ENCODE data around the gene ULK3.

ULK3 gene, protein sequence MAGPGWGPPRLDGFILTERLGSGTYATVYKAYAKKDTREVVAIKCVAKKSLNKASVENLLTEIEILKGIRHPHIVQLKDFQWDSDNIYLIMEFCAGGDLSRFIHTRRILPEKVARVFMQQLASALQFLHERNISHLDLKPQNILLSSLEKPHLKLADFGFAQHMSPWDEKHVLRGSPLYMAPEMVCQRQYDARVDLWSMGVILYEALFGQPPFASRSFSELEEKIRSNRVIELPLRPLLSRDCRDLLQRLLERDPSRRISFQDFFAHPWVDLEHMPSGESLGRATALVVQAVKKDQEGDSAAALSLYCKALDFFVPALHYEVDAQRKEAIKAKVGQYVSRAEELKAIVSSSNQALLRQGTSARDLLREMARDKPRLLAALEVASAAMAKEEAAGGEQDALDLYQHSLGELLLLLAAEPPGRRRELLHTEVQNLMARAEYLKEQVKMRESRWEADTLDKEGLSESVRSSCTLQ

DNA sequence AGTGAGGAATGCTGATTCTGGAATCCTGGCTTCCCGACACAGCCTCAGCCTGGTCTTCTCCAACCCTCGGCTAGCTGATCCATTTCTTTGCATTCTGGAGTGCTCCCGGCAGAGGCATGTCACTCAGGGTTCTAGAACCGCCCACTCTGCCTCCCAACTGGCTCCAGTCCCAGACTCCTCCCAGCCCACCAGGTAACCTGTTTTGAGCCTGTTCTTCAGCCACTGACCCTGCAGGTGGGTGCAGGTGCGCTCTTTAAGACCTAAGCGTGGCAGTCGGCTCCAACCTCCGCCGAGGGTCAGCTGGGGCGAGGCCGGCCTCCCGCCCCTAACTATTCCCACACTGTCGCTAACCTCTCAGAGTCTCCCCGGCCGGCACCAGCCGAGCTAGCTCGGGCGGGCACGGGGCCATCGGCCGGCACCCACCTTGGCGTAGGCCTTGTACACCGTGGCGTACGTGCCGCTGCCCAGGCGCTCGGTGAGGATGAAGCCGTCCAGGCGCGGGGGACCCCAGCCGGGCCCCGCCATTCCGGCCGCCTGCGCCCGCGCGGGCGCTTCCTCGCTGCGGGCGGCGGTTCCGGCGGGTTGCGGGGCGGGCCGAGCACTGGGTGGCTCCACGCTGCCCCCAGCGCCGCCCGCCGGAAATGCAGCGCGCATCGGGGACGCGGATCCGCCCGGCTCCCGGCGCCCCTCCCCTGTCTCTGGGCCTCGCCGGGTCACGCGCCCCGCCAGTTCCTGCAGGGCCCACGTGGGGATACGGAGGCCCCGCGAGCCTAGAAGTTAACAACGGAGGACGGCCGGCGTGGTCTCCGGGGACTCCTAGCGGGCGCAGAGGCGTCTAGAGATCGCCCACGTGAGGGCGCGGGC is at the start of gene ULK3:
Gene ULK3 (minus strand): TSS at position 576 of the 864 bp plus-strand sequence. CDS start 51 bp downstream, at position 525.
- H3K36me3 ChIP-seq (ENCODE audit: control insufficient read depth in 2 of 2, insufficient read depth in 1 of 2, low read length in 2 of 2): peaks cover under 1 to 54% of the 10 kb centered on the region in 2 experiments; a peak in 2 of 3 replicates
- H3K9me3 ChIP-seq (ENCODE audit: control insufficient read depth, insufficient read depth, low read depth, low read length): no peaks in the 10 kb centered on the region
- ChIA-PET CTCF (interaction anchor here (0.6 to 4.5 kb wide), 16 partner anchors 10 to 207 kb away, joined by 3 to 29 read pairs (median 4); no protein-coding TSS in a partner anchor), POLR2A (interaction anchor here (0.5 to 2.3 kb wide), 12 partner anchors 10 to 896 kb away, joined by 3 to 12 read pairs (median 4); partner anchors contain the start of genes CSK, FAM219B and MPI)
- H3K27ac ChIP-seq (ENCODE audit: extremely low read depth, low read depth, low read length): peak within 1 kb of the TSS; percentile 86
- peak within 1 kb of the TSS; percentile 88 for H3K4me3 ChIP-seq (ENCODE audit: low read depth, low read length)
- H3K4me1 ChIP-seq (ENCODE audit: control insufficient read depth, insufficient read depth, low read length): peaks cover 10% of the 10 kb centered on the region
- TF ChIP-seq, protein P1, sequence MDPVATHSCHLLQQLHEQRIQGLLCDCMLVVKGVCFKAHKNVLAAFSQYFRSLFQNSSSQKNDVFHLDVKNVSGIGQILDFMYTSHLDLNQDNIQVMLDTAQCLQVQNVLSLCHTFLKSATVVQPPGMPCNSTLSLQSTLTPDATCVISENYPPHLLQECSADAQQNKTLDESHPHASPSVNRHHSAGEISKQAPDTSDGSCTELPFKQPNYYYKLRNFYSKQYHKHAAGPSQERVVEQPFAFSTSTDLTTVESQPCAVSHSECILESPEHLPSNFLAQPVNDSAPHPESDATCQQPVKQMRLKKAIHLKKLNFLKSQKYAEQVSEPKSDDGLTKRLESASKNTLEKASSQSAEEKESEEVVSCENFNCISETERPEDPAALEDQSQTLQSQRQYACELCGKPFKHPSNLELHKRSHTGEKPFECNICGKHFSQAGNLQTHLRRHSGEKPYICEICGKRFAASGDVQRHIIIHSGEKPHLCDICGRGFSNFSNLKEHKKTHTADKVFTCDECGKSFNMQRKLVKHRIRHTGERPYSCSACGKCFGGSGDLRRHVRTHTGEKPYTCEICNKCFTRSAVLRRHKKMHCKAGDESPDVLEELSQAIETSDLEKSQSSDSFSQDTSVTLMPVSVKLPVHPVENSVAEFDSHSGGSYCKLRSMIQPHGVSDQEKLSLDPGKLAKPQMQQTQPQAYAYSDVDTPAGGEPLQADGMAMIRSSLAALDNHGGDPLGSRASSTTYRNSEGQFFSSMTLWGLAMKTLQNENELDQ (tag by site-specific recombination; IDR thresholded peaks at IDR 0.05; ENCODE audit: low read depth): no peak
- TF ChIP-seq ZNF530 (tag by site-specific recombination; IDR thresholded peaks at IDR 0.05; ENCODE audit: low read depth): no peak
- 0 out of 2 replicates have a peak, but pooled peaks have one; percentile 36 for TF ChIP-seq ZSCAN16 (tag by site-specific recombination; IDR thresholded peaks at IDR 0.05)
- peak; percentile 37; the same call in 1 of the 2 replicates for TF ChIP-seq ZBTB48 (tag by site-specific recombination; IDR thresholded peaks at IDR 0.05)
- TF ChIP-seq ZNF211 (tag by site-specific recombination; IDR thresholded peaks at IDR 0.05; ENCODE audit: low read depth): no peak
- TF ChIP-seq ZNF146 (tag by site-specific recombination; IDR thresholded peaks at IDR 0.05): no peak
- TF ChIP-seq ZNF529 (tag by site-specific recombination; IDR thresholded peaks at IDR 0.05; ENCODE audit: insufficient replicate concordance): no peak
- TF ChIP-seq MYNN (tag by site-specific recombination; IDR thresholded peaks at IDR 0.05; ENCODE audit: borderline replicate concordance): no peak
- no peak for TF ChIP-seq ZNF473 (tag by site-specific recombination; IDR thresholded peaks at IDR 0.05)
- TF ChIP-seq SCRT2 (tag by site-specific recombination; IDR thresholded peaks at IDR 0.05): peak; percentile 84
- TF ChIP-seq ZNF433 (tag by site-specific recombination; IDR thresholded peaks at IDR 0.05; ENCODE audit: low read depth): no peak
- TF ChIP-seq ZNF560 (tag by site-specific recombination; IDR thresholded peaks at IDR 0.05; ENCODE audit: borderline replicate concordance): no peak
- TF ChIP-seq ZBTB6 (tag by site-specific recombination; IDR thresholded peaks at IDR 0.05): peak; percentile 55; the same call in 1 of the 2 replicates
- TF ChIP-seq, protein P2, sequence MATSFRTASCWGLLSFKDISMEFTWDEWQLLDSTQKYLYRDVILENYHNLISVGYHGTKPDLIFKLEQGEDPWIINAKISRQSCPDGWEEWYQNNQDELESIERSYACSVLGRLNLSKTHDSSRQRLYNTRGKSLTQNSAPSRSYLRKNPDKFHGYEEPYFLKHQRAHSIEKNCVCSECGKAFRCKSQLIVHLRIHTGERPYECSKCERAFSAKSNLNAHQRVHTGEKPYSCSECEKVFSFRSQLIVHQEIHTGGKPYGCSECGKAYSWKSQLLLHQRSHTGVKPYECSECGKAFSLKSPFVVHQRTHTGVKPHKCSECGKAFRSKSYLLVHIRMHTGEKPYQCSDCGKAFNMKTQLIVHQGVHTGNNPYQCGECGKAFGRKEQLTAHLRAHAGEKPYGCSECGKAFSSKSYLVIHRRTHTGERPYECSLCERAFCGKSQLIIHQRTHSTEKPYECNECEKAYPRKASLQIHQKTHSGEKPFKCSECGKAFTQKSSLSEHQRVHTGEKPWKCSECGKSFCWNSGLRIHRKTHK (tag by site-specific recombination; IDR thresholded peaks at IDR 0.05): no peak
- peak; percentile 92 for TF ChIP-seq ZFP69B (tag by site-specific recombination; IDR thresholded peaks at IDR 0.05)
- TF ChIP-seq ZNF354C (tag by site-specific recombination; IDR thresholded peaks at IDR 0.05; ENCODE audit: borderline replicate concordance, low read depth): no peak
- TF ChIP-seq ZNF544 (tag by site-specific recombination; IDR thresholded peaks at IDR 0.05): no peak
- no peak for TF ChIP-seq ZNF10 (tag by site-specific recombination; IDR thresholded peaks at IDR 0.05)
- TF ChIP-seq OVOL3 (tag by site-specific recombination; IDR thresholded peaks at IDR 0.05): no peak
- no peak for TF ChIP-seq ZNF274 (IDR thresholded peaks at IDR 0.05; ENCODE audit: low read length)
- no peak for TF ChIP-seq ZNF274 (tag by site-specific recombination; IDR thresholded peaks at IDR 0.05; ENCODE audit: borderline replicate concordance)
- TF ChIP-seq, protein P3, sequence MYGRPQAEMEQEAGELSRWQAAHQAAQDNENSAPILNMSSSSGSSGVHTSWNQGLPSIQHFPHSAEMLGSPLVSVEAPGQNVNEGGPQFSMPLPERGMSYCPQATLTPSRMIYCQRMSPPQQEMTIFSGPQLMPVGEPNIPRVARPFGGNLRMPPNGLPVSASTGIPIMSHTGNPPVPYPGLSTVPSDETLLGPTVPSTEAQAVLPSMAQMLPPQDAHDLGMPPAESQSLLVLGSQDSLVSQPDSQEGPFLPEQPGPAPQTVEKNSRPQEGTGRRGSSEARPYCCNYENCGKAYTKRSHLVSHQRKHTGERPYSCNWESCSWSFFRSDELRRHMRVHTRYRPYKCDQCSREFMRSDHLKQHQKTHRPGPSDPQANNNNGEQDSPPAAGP (tag by site-specific recombination; IDR thresholded peaks at IDR 0.05): peak; percentile 93; the same call in 1 of the 2 replicates
- TF ChIP-seq, protein P4, sequence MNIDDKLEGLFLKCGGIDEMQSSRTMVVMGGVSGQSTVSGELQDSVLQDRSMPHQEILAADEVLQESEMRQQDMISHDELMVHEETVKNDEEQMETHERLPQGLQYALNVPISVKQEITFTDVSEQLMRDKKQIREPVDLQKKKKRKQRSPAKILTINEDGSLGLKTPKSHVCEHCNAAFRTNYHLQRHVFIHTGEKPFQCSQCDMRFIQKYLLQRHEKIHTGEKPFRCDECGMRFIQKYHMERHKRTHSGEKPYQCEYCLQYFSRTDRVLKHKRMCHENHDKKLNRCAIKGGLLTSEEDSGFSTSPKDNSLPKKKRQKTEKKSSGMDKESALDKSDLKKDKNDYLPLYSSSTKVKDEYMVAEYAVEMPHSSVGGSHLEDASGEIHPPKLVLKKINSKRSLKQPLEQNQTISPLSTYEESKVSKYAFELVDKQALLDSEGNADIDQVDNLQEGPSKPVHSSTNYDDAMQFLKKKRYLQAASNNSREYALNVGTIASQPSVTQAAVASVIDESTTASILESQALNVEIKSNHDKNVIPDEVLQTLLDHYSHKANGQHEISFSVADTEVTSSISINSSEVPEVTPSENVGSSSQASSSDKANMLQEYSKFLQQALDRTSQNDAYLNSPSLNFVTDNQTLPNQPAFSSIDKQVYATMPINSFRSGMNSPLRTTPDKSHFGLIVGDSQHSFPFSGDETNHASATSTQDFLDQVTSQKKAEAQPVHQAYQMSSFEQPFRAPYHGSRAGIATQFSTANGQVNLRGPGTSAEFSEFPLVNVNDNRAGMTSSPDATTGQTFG (tag by site-specific recombination; IDR thresholded peaks at IDR 0.05; ENCODE audit: borderline replicate concordance): no peak
- TF ChIP-seq TRIM28 (IDR thresholded peaks at IDR 0.05; ENCODE audit: borderline replicate concordance, low read length): no peak; the same call in 1 of the 2 replicates
- peak; percentile 70 for TF ChIP-seq ZBTB20 (tag by site-specific recombination; IDR thresholded peaks at IDR 0.05)
- TF ChIP-seq ZNF701 (tag by site-specific recombination; IDR thresholded peaks at IDR 0.05): no peak
